Right hindlimb (tissue), 1 donor: Measurements from ENCODE around the gene INPP5D.
"Not testable (repeated sequence)": the region's sequence is repeated elsewhere in the genome, so short reads cannot be mapped to it uniquely, and the experiment has no call there.

Experiments
- DNase-seq: peaks from one replicate; pipeline ENCODE4 v3.0.0-alpha.2; 2018

INPP5D gene

GRCh38 chr2:233119123-233119522 is 59.0 kb downstream of the INPP5D start:
- no peak for DNase-seq

- DNase-seq = no peak
These were observed 59.7 kb downstream of the INPP5D start for GRCh38 chr2:233119806-233120205.

- DNase-seq = no peak
These were observed 60.3 kb downstream of the INPP5D start for GRCh38 chr2:233120459-233120858.

DNA sequence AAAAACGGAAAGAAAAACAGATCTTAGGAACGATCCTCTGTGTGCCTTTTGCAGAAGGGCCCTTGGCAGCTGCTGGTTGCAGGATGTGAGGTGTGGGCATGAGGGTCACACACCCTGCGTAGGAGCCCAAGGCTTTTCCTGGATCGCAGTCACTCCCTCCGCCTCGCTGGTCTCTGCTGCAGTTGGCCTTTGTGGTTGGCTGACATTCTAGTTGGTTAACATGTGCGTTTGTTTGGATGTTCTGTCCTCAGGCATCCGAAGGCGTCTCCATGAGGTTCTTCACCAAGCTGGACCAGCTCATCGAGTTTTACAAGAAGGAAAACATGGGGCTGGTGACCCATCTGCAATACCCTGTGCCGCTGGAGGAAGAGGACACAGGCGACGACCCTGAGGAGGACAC is 61.7 kb downstream of the INPP5D start:
- DNase-seq = no peak

- DNase-seq = no peak
These were observed 62.4 kb downstream of the INPP5D start for GRCh38 chr2:233122541-233122940.

GRCh38 chr2:233123576-233123975 is 63.4 kb downstream of the INPP5D start:
- DNase-seq = not testable (repeated sequence)

- DNase-seq = no peak
These were observed 64.4 kb downstream of the INPP5D start for GRCh38 chr2:233124421-233125080.

DNA sequence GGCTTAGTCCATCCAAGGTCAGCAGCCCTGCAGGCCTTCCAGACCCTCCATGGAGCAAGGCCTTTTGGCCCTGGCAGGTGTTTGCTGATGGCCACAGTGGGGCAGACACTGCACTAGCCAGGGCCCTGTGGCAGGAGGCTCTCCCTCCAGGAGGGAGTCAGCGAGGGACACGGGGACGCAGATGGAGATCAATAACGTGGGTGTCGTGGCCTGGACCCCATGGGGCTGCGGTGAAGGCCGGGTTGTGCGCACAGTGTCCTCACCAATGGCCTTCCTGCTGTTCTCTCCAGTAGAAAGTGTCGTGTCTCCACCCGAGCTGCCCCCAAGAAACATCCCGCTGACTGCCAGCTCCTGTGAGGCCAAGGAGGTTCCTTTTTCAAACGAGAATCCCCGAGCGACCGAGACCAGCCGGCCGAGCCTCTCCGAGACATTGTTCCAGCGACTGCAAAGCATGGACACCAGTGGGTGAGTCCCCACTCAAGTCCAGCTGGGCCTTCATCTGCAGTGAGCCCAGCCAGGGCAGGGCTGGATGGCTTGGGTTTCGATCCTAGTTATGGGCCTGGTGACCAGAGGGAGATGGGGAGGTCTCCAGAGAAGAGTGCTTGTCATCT is 65.4 kb downstream of the INPP5D start:
- DNase-seq = no peak

GRCh38 chr2:233129351-233129978 is 69.3 kb downstream of the INPP5D start:
- DNase-seq = no peak

GRCh38 chr2:233130024-233130423 is 69.9 kb downstream of the INPP5D start:
- DNase-seq = no peak

DNA sequence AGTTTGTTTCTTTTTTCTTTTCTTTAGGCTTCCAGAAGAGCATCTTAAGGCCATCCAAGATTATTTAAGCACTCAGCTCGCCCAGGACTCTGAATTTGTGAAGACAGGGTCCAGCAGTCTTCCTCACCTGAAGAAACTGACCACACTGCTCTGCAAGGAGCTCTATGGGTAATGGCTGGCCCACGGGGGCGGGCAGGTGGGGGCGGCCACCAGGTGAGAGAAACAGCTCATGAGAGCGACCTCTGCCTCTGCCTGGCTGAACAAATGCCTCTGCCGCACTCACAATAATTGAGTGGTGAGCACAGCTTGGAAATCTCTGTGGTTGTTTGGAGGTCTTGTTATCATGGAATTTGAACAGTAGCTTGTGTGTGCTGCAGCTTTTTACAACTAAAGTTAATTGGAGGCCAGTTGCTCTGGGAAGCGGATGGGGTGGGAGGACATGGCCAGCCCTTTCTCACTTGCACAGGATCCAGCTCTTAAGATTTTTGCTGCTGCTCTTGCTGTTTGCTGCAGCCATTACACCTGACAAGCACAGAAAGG is 70.4 kb downstream of the INPP5D start:
- no peak for DNase-seq

- DNase-seq = no peak
These were observed 72.0 kb downstream of the INPP5D start for GRCh38 chr2:233131936-233132720.

- no peak for DNase-seq
These were observed 73.1 kb downstream of the INPP5D start for GRCh38 chr2:233133239-233133638.

GRCh38 chr2:233135421-233135820 is 75.3 kb downstream of the INPP5D start:
- DNase-seq = no peak

DNA sequence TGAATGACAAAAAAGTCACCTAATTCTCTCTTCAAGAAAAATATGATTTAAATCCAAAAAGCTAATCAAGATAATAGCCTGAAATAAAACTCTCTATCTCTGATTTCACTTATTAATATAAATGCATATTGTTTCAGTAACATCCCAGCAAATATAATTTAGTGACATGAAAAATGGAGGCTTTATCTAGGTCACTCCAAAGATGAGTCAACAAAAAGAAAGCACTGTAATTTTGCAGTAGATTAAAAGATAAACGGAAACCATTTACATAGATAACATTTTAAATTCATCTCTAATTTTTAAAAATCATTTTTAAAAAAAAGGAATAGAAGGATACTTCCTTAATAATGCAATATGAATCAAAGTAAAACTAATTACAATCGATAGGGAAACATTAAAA is 76.9 kb downstream of the INPP5D start:
- no peak for DNase-seq

GRCh38 chr2:233140077-233140585 is 80.0 kb downstream of the INPP5D start:
- no peak for DNase-seq

- DNase-seq = no peak
These were observed 80.8 kb downstream of the INPP5D start for GRCh38 chr2:233140978-233141377.

DNA sequence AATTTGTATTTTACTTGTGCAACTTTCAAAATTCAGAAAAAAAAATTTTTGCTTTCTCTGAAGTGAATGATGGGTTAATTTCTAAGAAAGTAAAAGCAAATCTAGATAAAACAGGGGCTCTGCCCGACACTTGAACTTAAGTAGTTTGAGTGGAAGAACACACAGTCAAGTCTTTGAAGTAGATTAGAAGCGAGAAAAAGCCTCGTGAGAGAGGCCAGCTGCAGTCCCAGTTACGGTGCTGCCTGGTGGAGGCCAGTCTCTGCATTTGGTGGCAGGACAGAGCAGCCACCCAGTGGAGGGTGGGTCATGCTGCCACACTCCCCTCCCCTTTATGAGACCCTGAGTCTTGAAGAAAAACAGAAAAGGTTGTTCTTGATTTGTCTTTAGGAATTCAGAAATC is 81.8 kb downstream of the INPP5D start:
- no peak for DNase-seq

- DNase-seq = no peak
These were observed 82.3 kb downstream of the INPP5D start for GRCh38 chr2:233142355-233142897.

GRCh38 chr2:233143700-233144331 is 83.7 kb downstream of the INPP5D start:
- DNase-seq = no peak

DNA sequence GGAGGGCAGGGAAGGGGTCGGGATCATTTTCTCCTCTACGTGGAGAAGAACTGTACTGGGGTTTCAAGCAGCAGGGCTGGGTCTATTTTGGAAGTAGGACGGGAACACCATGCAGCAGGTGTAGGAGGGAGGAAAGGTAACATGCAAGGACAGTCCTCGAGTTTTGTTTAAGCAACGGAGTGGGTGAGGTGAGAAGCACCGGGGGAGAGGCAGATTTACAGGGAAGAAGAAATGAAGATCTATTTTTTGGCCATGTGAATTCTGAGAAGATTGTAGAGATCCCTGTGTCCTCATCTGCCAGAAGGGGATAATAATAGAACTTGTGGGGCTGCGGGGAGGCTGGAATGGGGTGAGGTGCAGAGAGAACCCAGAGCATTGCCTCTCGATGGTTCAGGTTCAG is 85.6 kb downstream of the INPP5D start:
- DNase-seq = no peak

- DNase-seq = no peak
These were observed 86.1 kb downstream of the INPP5D start for GRCh38 chr2:233146194-233146593.
